Testis (tissue), 5 donors: Measurements from ENCODE around the gene PRKAR1A. TPM values are rescaled to one million over a fixed set of nuclear protein-coding genes. Genes with fewer than 3 reads are reported as not detected.

Source experiments
- DNase-seq: peaks from one replicate; pipeline ENCODE4 v3.0.0-alpha.2; 2019
- H3K27ac ChIP-seq, 2 donors: fragments of 200-600 bp; sonication (generic); one replicate each; pipeline ENCODE4 v1.5.1; 2019
- H3K27me3 ChIP-seq: fragments of 200-600 bp; sonication (generic); one replicate; pipeline ENCODE4 v1.5.1; 2019
- H3K36me3 ChIP-seq: fragments of 200-600 bp; sonication (generic); one replicate; pipeline ENCODE4 v1.5.1; 2017; ENCODE audit warnings: low read depth; ENCODE audit errors: missing control alignments
- H3K4me1 ChIP-seq: fragments of 200-600 bp; sonication (generic); one replicate; pipeline ENCODE4 v1.5.1; 2019
- H3K4me3 ChIP-seq, 2 donors: fragments of 200-600 bp; sonication (generic); one replicate each; pipeline ENCODE4 v1.5.1; 2017 to 2019
- H3K9me3 ChIP-seq: fragments of 200-600 bp; sonication (generic); one replicate; pipeline ENCODE4 v1.5.1; 2017
- CTCF ChIP-seq, 3 experiments: fragments of 450-650 bp in 2 of 3; fragments of 200-600 bp in 1 of 3; sonication (generic) in 1 of 3; IDR thresholded peaks; one replicate each; pipeline ENCODE4 v1.5.1; 2016 to 2019; ENCODE audit warnings: antibody characterized with exemption in 3 of 3, mild to moderate bottlenecking in 2 of 3, moderate library complexity in 1 of 3
- POLR2A ChIP-seq: fragments of 450-650 bp; IDR thresholded peaks from one replicate; pipeline ENCODE4 v1.6.1; 2017; ENCODE audit warnings: antibody characterized with exemption, mild to moderate bottlenecking, moderate library complexity
- WGBS, 2 donors: methylation state at CpG; one replicate each; pipeline ENCODE4 v1.1.5; 2018; 5-methylcytosine and 5-hydroxymethylcytosine counted together
- intact Hi-C: fragments of 100-400 bp; cut with DNase I; formaldehyde crosslinking; loops from one replicate; pipeline ENCODE4 v1.15.1; 2023; ENCODE audit warnings: low total_unique reads
- long read RNA-seq, 2 donors: transcript quantifications; one replicate each; lab custom pipeline, GENCODE V29; 2026
- polyA plus RNA-seq: library from polyadenylated mRNA; stranded (reverse); fragments of 350-450 nt; fragmentation: Illumina TruSeq; extraction: RNeasy Lipid Tissue Mini Kit (QIAGEN cat#74804); gene quantifications from one replicate; pipeline ENCODE4 v1.2.3, GENCODE V29; 2014; ENCODE audit warnings: low read depth, low replicate concordance; ENCODE audit not compliant: insufficient read depth
- total RNA-seq, 2 donors: library from RNA; depleted of rRNA; stranded (reverse); fragments of >200 nt; gene quantifications; one replicate each; pipeline ENCODE4 v1.2.3, GENCODE V29; 2016

PRKAR1A gene
- 100 to 1,000 TPM; 279 to 319 TPM for total RNA-seq
- 375 TPM for polyA plus RNA-seq
- long read RNA-seq, donor 1, full-length matches to known transcripts, result 126 of 223 reads
- long read RNA-seq, donor 1, partial matches to known transcripts, result 97 of 223 reads
- long read RNA-seq, donor 1, other reads (novel, unspliced or antisense), result 0 of 223 reads
- long read RNA-seq, donor 2, full-length matches to known transcripts, result 113 of 177 reads
- long read RNA-seq, donor 2, partial matches to known transcripts, result 54 of 177 reads
- long read RNA-seq, donor 2, other reads (novel, unspliced or antisense), result 10 of 177 reads

- Histone ChIP-seq H3K27me3 (no peaks in the 10 kb centered on the region), H3K36me3 (no peaks in the 10 kb centered on the region), H3K4me3 (peak within 1 kb of the TSS; percentile 94 to 98), H3K4me1 (peaks cover 44% of the 10 kb centered on the region), H3K27ac (peak within 1 kb of the TSS; percentile 98 to 99), H3K9me3 (no peaks in the 10 kb centered on the region)
- peak; percentile 89 for TF ChIP-seq POLR2A
- TF ChIP-seq CTCF (IDR thresholded peaks at IDR 0.05), result peak in 2 of 3 experiments; percentile 5 to 7
- intact Hi-C loops, result no loop called here
- DNase-seq, result peak; percentile 98
- WGBS, 2 donors, result 0 to 1% methylated on average over 30 to 45 of the region's 81 CpGs
Measured at GRCh38 chr17:68512247-68512959, at the start of gene PRKAR1A. TSS of gene PRKAR1A (plus strand) at chr17:68512430. CDS start at chr17:68515400, 2,970 bp downstream.

- H3K27me3 ChIP-seq, result no peaks in the 10 kb centered on the region
- no peak for DNase-seq
- H3K9me3 ChIP-seq, result no peaks in the 10 kb centered on the region
- 24 to 26% methylated on average over 6 of the region's 6 CpGs for WGBS, 2 donors
- peaks cover 18% of the 10 kb centered on the region for H3K4me1 ChIP-seq
- peak overlapping the region in 1 of 2 donors; percentile 0 for H3K27ac ChIP-seq
- H3K36me3 ChIP-seq, result no peaks in the 10 kb centered on the region
- peak in 1 of 3 experiments; percentile 2 for TF ChIP-seq CTCF (IDR thresholded peaks at IDR 0.05)
- no peak for TF ChIP-seq POLR2A
- no peak overlapping the region for H3K4me3 ChIP-seq
- intact Hi-C loops, result loop anchor here (10.0 kb wide), 1 partner anchor 199 kb away; no protein-coding TSS in a partner anchor
Measured at GRCh38 chr17:68463211-68464019, 48.8 kb upstream of the PRKAR1A start.

- TF ChIP-seq CTCF (IDR thresholded peaks at IDR 0.05), result no peak
- no peak for TF ChIP-seq POLR2A
- intact Hi-C loops, result loop anchor here (10.0 kb wide), 1 partner anchor 204 kb away; no protein-coding TSS in a partner anchor
- H3K9me3 ChIP-seq, result no peaks in the 10 kb centered on the region
- no peak for DNase-seq
- no peaks in the 10 kb centered on the region for H3K27me3 ChIP-seq
- peak overlapping the region in 1 of 2 donors; percentile 2 for H3K27ac ChIP-seq
- H3K36me3 ChIP-seq, result no peaks in the 10 kb centered on the region
- no peak overlapping the region for H3K4me3 ChIP-seq
- WGBS, 2 donors, result 43 to 44% methylated on average over 5 of the region's 5 CpGs
- H3K4me1 ChIP-seq, result peaks cover 10% of the 10 kb centered on the region
Measured at GRCh38 chr17:68468334-68468733, 43.9 kb upstream of the PRKAR1A start.

- Histone ChIP-seq H3K4me1 (peaks cover 5% of the 10 kb centered on the region), H3K27ac (no peak overlapping the region)
- 93 to 94% methylated on average over 1 of the region's 1 CpG for WGBS, 2 donors
Measured at GRCh38 chr17:68468788-68469187, 43.4 kb upstream of the PRKAR1A start.

More at GRCh38 chr17:68468788-68469187, 43.4 kb upstream of the PRKAR1A start:
- intact Hi-C loops, result loop anchor here (10.0 kb wide), 1 partner anchor 204 kb away; no protein-coding TSS in a partner anchor
- DNase-seq, result no peak
- TF ChIP-seq CTCF (IDR thresholded peaks at IDR 0.05), result no peak
- no peak for TF ChIP-seq POLR2A
- H3K36me3 ChIP-seq, result no peaks in the 10 kb centered on the region
- no peaks in the 10 kb centered on the region for H3K27me3 ChIP-seq
- no peaks in the 10 kb centered on the region for H3K9me3 ChIP-seq
- H3K4me3 ChIP-seq, result no peak overlapping the region
